ENCODE results near the gene CHST8.

DNA sequence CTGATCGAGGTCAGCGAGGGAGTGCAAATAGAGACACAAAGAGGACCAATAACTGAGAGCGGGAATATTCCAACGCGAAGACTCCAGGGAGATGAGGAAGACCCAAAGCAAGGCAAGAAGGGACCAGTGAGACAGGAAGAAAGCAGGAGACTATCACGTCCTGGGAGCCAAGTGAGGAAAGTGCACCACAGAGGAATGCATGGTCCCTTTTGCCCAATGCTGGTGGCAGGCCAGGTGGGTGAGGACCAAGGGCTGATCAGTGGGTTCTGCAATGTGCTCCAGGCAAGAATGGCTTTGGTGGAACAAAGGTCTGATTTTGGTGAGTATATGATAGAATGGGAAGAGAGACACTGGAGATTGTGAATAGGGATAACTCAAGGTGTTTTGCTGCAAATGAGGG, 25.4 kb downstream of the CHST8 start:
- TF ChIP-seq, protein P1, sequence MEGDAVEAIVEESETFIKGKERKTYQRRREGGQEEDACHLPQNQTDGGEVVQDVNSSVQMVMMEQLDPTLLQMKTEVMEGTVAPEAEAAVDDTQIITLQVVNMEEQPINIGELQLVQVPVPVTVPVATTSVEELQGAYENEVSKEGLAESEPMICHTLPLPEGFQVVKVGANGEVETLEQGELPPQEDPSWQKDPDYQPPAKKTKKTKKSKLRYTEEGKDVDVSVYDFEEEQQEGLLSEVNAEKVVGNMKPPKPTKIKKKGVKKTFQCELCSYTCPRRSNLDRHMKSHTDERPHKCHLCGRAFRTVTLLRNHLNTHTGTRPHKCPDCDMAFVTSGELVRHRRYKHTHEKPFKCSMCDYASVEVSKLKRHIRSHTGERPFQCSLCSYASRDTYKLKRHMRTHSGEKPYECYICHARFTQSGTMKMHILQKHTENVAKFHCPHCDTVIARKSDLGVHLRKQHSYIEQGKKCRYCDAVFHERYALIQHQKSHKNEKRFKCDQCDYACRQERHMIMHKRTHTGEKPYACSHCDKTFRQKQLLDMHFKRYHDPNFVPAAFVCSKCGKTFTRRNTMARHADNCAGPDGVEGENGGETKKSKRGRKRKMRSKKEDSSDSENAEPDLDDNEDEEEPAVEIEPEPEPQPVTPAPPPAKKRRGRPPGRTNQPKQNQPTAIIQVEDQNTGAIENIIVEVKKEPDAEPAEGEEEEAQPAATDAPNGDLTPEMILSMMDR (IDR thresholded peaks at IDR 0.05): no peak
- TF ChIP-seq POLR2A (IDR thresholded peaks at IDR 0.05): no peak
- no peak for TF ChIP-seq EP300 (IDR thresholded peaks at IDR 0.05)
